HG03139 (cell line): ENCODE results near the gene CEACAM19.

ENCODE experiments used
- ATAC-seq: cut with Tn5 transposase; IDR thresholded peaks from one replicate; pipeline ENCODE4 v1.9.1; 2021; ENCODE audit not compliant: unreplicated experiment

CEACAM19 gene

DNA sequence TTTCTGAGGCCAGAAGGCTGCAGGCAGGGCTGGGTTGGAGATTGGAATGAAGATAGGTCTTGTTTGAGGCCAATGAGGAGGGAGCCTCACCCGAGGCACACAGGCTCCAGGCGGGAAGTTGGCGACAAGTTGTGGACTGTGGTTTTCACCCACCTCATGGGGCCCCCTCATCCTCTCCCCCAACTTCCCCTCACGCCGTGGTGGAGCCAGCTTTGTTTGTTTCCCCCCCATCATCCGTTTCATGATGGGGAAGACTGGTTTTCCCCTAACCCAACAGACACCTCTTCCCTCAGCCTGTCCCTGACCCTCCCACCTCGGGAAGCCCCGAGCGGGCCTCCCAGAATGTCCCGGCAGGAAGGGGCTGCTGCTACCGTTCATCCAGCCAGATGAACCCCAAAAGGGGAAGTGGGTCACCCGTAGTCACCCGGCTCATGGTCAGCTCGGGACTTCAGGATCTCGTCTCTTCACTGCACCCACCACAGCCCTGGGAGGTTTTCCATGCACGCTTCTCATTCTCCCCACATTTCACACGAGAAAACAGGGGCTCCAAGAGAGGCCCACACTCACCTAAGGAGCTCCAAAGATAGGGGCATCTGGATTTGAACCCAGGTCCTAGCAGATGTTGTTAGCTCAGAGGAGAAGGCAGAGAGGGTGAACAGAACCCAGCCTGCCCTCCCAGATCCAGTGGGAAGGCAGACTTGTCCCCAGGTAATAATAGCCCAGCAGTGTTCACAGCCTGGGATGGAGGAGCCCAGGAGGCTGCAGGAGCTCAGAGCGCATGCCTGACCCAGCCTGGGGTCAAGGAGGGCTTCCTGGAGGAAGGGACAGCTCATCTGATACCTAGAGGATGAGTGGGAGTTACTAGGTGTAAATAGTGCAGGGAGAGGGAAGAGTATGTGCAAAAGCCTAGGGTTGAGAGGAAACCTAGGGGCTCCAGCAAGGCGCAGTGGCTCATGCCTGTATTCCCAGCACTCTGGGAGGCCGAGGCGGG, 51.1 kb downstream of the CEACAM19 start:
- no peak for ATAC-seq

DNA sequence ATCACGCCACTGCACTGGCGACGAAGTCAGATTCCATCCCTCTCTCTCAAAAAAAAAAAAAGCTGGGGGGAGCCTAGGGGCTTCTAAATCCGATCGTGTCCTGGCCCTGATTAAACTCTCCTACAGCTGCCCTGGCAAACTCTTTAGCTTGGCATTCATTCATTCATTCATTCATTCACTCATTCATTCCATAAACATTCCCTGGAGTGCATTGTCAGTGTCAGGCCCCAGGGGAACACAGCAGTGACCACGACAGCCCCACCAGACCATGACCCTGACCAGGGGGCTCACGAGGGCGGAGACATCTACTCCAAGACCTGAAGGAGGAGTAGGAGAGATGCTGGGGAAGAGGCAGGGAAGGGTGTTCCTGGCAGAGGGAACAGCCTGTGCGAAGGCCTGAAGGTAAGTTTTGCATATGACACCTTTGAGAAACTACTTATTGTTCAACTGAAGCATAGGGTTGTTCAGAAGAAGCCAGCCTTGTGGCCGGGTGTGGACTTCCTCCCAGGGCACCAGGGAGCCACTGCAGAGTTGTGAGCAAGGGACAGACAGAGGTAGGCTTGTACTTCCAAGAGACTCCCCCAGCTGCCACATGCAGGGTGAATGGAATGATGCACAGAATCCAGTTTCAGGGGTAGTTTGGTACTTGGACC, 52.1 kb downstream of the CEACAM19 start:
- no peak for ATAC-seq

DNA sequence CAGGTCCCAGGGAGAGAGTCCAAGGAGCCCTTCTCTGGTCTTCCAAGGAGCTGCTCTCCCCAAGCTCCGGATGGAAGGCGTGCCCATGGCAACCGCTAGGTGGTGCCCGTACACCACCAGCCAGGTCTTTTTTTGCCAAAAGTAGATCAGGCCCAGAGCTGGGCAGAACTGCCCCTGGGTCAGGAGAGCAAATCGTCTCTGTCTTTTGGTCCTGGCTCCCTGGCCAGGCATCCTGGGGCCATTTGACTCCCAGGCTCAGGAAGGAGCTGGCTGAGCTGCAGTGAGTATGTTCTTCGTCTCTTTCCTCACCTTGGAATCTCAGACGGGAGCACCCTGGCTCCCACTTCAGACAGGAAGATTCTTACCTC, 52.7 kb downstream of the CEACAM19 start:
- ATAC-seq: no peak

DNA sequence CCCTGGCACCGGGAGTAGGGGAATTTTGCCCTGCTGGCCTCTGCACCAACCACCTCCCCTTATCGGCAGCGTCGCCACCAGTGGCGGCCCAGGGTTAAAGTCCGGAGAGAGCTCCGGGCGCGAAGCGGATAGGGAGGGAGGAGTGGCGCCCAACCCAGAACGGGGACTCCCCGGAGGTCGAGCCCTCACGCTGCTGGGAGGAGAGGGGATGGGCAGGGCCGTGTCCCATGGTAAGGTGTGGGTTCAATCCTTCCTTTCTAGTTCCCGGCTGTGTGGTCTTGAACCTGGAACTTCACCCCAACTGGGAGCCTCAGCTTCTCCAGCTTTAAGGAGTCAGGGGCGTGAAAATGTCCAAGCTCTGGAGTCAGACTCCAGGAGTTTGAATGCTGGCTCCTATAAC, 54.0 kb downstream of the CEACAM19 start:
- ATAC-seq: no peak

DNA sequence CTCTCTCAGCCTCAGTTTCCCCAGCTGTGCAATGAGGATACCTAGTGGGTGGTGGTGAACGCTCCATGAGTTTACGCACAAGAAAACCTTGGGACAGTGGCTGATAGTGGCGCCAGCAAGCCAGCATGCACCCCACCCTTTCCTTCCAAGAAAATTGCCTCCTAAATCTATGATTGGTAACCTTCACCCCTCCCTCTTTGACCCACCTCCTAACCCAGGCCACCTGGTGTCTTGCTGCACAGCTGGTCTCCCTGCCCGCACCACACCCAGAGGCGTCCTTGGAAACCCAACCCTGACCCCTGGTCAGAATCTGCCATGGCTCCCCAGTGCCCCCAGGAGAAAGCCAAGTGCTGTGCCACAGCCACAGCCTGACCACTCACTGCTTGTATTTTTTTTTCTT, 54.4 kb downstream of the CEACAM19 start:
- no peak for ATAC-seq

DNA sequence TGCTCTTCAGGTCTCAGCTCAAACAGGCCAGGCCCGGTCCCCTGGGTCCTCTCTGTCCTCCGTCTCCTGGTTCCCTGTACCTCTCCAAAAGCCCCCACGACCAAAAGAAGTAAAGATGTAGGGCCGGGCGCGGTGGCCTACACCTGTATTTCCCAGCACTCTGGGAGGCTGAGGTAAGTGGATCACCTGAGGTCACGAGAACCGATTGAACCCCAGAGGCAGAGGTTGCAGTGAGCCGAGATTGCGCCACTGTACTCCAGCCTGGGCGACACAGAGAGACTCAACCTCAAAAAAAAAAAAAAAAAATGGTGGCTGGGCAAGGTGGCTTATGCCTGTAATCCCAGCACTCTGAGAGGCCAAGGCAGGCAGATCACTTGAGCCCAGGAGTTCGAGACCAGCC, 55.2 kb downstream of the CEACAM19 start:
- ATAC-seq: no peak

DNA sequence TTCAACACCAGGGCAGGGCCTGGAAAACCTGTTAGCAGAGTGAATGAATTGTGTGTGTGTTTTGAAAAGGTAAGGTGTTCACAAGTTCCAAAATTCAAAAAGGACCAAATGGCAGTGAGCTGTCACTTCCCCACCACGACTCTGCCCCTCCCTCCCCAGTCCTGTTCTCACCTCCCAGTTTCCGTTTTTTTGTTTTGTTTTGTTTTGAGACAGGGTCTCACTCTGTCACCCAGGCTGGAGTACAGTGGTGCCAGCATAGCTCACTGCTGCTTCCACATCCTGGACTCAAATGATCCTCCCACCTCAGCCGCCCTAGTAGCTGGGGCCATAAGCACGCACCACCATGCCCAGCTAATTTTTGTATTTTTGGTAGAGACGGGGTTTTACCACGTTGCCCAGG, 56.9 kb downstream of the CEACAM19 start:
- no peak for ATAC-seq

DNA sequence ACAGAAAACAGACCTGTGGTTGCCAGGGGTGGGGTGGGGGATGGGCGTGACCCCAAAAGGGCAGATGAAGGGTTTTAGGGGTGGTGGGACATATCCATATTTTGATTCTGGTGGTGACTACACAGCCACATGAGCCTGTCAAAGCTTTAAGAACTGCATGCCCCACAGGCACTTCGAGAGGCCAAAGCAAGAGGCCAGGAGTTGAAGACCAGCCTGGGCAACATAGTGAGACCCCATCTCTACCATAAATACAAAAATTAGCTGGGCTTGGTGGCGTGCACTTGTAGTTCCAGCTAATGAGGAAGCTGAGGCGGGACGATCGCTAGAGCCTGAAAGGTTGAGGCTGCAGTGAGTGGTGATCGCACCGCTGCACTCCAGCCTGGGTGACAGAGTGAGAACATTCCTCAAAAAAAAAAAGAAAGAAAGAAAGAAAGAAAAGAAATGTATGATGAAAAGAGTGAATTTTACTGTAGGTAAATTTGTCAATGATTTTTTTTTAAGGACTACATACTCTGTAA, 58.3 kb downstream of the CEACAM19 start:
- no peak for ATAC-seq

DNA sequence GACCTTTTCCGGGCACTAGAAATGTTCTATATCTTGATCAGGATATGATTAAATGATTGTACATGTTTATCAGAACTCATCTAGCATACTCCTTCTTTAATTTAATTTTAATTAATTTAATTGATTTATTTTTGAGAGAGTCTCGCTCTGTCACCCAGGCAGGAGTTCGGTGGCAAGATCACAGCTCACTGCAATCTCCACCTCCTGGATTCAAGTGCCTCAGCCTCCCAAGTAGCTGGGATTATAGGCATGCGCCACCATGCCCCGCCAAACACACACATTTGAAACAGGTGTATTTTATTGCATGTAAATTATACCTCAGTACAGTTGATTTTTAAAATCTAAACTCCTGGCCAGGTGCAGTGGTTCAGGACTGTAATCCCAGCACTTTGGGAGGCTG, 59.8 kb downstream of the CEACAM19 start:
- no peak for ATAC-seq

DNA sequence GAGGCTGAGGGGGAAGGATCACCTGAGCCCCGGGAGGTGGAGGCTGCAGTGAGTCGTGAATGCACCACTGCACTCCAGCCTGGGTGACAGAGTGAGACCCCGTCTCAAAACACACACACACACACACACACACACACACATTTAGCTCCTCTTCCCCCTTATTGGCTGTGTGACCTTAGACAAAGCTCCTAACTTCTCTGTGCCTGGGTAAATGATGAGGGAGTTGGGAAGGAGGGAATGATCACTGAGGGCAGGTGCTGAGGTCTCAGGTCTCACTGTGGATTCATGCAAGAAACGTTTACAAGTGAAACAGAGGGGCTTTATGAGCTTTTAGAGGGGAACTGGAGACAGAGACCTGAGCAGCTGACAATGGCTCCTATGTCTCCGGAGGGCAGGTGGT, 60.3 kb downstream of the CEACAM19 start:
- ATAC-seq: no peak

DNA sequence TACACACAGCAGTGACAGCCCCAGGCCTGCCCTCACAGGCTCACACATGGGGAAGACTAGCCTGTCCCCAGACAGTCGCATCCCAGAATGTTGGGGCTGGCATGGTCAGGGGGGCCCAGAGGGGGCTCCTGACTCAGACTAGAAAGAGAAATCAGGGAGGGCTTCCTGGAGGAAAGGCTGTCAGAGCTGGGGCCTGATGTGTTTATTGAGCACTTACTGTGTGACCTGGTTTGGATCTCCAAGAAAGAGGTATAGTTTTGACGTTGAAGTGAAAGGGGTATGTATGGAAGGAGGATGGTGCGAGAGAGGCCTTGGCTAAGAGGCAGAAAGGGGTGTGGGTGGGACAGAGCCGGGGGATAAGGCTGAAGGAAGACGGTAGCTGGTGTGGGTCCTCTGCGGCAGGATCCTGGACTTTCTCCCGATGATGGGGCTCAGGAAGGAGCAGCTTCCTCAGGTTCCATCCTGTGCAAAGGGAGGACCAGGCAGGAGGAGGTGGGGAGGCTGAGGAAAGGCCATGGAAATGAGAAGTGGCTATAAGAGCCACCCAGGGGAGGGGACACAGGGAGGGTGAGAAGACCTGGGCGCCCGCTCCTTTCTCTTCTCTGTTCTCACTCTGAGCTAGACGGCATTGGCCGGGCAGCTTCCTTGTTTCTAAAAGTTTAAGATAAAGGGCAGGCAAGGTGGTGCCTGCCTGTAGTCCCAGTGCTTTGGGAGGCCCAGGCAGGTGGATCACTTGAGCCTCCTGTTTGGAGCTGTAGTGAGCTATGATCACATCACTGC, 61.1 kb downstream of the CEACAM19 start:
- no peak for ATAC-seq
